OCI-M2 (cell line): ENCODE measurements around the gene SYCP1.
"Not testable (repeated sequence)": the region's sequence is repeated elsewhere in the genome, so short reads cannot be mapped to it uniquely, and the experiment has no call there.

Experiments
- DNase-seq: peaks from one replicate; lab custom pipeline; 2025; ENCODE audit not compliant: unreplicated experiment; lab: John Stamatoyannopoulos, UW

Gene SYCP1, protein sequence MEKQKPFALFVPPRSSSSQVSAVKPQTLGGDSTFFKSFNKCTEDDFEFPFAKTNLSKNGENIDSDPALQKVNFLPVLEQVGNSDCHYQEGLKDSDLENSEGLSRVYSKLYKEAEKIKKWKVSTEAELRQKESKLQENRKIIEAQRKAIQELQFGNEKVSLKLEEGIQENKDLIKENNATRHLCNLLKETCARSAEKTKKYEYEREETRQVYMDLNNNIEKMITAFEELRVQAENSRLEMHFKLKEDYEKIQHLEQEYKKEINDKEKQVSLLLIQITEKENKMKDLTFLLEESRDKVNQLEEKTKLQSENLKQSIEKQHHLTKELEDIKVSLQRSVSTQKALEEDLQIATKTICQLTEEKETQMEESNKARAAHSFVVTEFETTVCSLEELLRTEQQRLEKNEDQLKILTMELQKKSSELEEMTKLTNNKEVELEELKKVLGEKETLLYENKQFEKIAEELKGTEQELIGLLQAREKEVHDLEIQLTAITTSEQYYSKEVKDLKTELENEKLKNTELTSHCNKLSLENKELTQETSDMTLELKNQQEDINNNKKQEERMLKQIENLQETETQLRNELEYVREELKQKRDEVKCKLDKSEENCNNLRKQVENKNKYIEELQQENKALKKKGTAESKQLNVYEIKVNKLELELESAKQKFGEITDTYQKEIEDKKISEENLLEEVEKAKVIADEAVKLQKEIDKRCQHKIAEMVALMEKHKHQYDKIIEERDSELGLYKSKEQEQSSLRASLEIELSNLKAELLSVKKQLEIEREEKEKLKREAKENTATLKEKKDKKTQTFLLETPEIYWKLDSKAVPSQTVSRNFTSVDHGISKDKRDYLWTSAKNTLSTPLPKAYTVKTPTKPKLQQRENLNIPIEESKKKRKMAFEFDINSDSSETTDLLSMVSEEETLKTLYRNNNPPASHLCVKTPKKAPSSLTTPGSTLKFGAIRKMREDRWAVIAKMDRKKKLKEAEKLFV

DNA sequence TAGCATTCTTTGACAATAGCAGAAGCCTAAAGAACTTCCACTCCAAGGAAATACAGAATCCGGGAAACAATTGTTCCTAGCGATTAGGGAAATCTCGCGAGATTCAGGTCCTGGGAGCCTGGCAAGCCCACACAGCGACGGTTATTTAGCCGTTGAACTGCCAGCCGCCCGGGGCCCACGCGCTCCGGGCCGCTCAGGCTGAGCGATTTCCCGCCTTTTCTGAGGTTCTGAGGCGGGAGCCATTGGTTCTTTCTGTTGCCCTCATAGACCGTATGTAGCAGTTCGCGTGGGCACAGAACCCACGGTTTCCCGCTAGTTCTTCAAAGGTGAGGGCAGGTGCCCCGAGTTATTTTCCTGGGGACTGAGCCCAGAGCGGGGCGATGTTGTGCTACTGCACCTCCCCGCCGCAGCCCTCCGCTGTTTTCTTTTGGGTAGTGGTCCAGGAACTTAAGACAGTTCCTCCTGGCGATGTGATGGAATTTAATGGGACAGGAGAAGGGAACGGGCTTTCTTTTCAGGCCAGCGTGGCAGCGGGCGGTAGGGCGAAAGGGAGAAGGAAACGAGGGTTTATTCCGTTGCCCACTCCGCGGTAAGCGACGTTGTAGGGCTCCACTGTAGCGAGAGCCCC is at the start of gene SYCP1:
Gene SYCP1 (plus strand): TSS at position 171 of the 628 bp plus-strand sequence. CDS start 602 bp downstream, outside the sequence.
- no peak for DNase-seq

- DNase-seq, result no peak
Measured at GRCh38 chr1:114819869-114820268, 34.8 kb upstream of the SYCP1 start.

DNA sequence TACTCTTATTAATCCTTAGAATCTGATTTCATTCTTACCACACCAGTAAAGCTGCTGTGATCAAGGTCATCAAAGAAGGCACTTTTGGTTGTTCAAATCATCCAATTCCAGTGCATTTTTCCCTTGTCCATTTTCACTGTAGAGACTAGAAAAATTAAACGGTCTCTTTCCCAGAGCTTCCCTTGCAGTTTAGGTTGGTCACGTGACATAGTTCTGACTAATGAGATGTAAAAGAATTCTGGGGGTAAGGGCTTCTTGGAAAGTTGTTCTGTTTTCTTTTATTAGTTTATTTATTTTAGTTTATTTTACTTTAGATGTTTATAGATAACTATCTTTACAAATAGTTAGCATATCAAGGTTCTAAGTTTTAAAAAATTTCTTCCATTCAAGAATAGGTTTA is 34.3 kb upstream of the SYCP1 start:
- no peak for DNase-seq

DNA sequence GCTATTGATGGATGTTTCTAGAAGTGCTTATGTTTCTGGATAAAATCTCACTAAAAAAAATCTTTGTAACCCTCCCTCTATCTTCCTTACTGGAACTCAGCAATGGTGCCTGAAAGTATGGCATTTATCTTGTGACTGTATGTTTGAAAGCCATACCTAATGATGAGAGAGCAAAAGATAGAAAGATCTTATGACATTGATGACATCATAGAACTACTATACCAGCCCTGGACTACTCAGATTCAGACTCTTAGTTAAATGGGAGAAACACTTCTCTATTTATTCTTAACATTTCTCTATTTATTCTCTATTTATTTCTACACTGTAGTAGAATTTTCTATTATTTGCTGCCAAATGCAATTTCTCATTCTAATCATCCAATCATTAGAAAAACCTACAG is 32.7 kb upstream of the SYCP1 start:
- DNase-seq, result no peak

- no peak for DNase-seq
Measured at GRCh38 chr1:114828251-114828650, 26.4 kb upstream of the SYCP1 start.

DNA sequence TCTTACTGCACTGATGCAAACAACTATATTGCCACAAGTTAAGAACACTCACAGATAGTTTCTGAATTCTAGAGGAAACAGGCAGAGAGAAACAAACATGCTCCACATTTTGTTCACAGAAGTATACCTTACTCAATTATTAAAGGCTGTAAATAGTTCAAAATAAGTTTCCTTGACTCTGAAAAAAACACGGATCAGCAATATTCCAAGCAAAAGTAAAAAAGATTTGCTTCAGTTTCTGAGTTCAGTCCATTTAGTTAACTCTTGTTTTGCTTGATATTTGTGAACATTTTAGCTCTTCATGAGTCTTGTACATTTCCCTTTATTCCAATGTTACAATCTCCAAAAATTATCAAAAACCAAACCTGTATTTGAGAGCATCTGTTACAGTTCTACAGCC is 24.6 kb upstream of the SYCP1 start:
- DNase-seq, result not testable (repeated sequence)

DNA sequence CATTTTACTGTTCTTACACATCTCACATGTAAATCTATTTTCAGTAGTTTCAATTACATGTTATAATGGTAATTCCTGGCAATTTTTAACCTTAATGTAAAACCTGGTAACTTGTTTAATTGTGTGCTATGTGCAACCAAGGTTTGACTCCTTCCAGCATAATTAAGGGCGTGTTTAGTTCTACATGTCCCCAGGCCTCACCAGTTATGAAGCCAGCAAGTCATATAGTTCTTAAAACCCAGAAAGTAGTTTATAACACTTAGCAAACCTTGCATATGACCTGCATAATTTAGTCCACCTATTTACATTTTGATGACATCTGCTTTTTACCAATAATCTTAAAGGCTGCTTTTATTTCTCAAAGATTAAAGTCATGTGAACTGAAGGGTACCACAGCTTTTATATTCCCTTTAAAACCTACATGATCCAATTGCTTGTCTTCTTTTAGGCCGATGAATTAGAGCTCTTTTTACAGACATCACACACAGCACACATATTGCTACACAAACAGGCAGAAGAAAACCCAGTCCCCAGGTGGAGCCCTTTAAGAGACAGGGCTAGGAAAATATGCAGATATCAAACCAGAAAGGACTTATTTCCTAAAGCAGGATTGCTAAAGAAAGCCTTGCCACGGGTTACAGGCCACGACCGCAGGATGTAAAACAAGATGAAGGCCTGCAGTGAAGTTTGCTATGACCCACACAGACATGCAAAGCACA is 23.2 kb upstream of the SYCP1 start:
- no peak for DNase-seq

GRCh38 chr1:114832057-114832456 is 22.6 kb upstream of the SYCP1 start:
- no peak for DNase-seq

DNA sequence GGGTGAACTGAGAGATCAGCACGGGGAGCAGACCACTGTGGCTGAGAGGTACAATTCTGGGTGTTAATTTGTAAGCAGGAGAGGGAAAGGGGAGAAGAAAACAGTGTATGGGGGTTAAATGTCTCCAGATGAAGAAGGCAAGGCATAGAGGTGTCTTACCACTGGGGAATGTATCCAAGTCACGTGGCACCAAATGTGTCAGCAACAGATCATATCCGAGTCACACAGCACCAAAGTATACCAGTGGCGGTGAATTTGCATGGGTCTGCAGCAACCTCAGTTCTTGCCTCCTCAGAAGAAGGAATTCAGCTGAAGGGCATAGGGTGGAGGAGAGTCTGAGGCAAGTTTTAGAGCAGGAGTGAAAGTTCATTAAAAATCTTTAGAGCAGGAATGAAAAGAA is 21.2 kb upstream of the SYCP1 start:
- DNase-seq, result no peak

- no peak for DNase-seq
Measured at GRCh38 chr1:114844270-114844669, 10.4 kb upstream of the SYCP1 start.

DNA sequence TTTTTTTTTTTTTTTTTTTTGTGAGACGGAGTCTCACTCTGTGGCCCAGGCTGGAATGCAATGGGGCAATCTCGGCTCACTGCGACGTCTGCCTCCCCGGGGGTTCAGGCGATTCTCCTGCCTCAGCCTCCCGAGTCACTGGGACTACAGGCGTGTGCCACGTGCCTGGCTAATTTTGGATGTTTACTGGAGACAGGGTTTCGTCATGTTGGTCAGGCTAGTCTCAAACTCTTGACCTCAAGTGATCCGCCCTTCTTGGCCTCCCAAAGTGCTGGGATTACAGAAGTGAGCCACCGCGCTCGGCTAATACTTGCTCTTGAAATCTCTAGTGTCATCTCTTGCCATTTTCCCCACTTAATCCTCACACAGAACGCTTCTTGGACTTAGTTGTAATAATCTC is 1.1 kb upstream of the SYCP1 start:
- DNase-seq, result no peak

- no peak for DNase-seq
Measured at GRCh38 chr1:114861384-114861783, 6.7 kb downstream of the SYCP1 start.

DNA sequence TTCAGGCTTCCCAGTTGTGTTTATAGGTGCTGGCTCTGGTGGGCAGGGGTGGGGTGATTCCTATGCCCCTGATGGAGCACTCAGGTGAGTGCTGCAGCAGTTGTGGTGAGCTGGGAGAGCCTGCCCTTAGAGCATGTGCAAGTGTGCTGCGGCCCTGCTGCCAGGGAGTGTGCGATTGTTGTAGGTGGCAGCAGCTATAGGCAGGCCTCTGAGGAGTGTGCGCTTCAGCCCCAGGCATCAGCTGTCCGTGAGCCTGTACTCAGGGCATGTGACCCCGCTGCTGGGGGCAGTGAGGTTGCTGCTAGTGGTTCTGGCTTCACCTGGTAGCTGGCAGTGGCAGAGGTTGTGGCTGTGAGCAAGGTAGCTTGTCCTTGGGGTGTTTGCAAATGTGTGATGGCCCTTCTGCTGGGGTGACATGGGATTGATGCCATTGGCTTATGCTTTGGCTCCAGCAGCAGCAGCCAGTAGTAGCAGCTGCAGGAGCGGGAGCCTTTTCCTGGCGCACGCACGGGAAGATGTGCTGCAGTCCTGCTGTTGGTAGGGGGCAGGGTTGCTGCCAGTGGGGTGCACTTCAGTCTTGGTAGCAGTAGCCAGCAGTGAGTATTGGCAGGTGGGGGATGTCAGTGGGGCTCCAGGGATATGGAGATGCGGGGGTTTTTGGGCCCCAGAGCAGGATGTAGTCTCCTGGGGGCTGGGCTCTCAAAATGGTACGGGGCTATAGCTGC is 37.7 kb downstream of the SYCP1 start:
- no peak for DNase-seq

DNA sequence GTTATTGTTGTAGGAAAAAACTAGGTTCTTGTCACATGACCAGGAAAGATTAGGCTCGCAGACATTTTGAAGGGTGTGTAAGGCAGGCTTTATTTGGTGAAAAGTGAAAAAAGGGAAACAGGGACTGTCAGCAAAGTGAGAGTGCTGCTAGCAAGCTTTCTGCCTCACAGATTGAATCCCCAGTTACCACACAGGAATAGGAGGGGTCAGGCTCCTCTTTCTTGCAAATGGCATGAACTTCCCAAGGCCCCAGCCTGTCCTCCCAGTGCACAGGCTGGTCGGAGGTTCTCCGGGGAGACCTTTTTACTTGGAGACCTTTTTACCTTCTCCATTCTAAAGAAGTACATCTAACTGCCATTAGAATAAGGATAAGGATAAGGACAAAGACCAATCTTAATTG is 42.1 kb downstream of the SYCP1 start:
- DNase-seq, result no peak

GRCh38 chr1:114901814-114902213 is 47.2 kb downstream of the SYCP1 start:
- DNase-seq, result no peak

- no peak for DNase-seq
Measured at GRCh38 chr1:114902343-114902742, 47.7 kb downstream of the SYCP1 start.

DNA sequence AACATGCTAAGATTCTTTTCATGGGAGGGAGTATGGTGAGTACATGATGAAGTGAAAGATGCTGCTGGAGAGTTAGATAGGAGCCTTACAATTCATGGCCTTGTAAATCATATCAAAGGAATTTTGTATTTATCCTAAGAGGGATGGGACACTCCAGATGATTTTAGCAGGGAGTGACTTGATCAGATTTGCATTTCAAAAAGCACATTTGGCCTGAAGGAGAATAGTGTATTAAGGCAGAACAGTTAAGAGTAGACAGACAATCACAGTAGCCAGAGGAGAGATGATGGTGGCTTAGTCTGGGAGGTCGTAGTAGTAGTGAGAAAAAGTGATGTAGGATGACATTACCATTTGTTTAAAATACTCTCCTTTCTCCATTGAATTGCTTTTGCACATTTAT is 48.8 kb downstream of the SYCP1 start:
- DNase-seq, result no peak

- DNase-seq, result not testable (repeated sequence)
Measured at GRCh38 chr1:114915720-114916119, 61.1 kb downstream of the SYCP1 start.

DNA sequence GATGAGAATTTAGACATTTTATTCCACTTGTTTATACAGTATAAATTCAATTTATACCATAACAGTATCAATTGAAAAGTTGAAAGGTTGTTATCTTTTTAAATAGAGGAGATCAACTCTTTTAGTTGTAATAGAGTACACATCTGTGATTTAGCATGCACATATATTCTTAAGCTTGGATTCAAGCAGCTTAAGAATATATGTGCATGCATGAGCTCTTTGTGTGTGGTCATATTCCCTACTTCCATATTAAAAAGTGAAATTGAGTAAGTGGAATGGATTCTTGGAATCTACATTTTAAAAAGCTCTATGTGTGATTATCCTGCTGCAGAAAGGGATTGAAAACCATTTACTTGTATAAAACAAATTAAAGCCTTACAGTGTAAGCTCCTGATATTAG is 71.9 kb downstream of the SYCP1 start:
- DNase-seq, result no peak

DNA sequence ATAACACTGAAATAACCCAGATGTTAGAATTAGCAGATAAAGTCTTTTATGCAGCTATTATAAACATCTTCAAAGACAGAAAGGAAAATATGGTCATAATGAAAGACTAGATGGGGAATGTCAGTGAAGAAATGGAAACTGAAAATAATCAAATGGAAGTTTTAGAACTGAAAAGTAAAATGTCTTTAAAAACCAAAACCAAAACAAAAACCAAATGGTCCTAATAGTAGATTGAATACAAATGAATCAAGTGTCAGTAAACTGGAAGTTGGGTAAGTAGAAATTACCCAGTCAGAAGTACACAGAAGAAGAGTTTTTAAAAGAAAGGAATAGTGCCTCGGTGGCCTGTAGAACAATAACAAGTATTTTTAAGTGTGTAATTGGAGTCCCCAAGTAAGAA is 72.7 kb downstream of the SYCP1 start:
- no peak for DNase-seq
